Nephron (organoid): Measurements from ENCODE around the gene DNAH7.

Experiments
- H3K27ac Mint-ChIP-seq, 3 experiments: 2 replicates each; pipeline ENCODE4 v1.8.0; 2020; ENCODE audit warnings: mixed read lengths in 3 of 3, mild to moderate bottlenecking in 2 of 3, moderate library complexity in 1 of 3
- H3K27me3 Mint-ChIP-seq: 2 replicates; pipeline ENCODE4 v1.8.0; 2021; ENCODE audit warnings: low read depth, mild to moderate bottlenecking, moderate library complexity, mixed read lengths
- H3K36me3 Mint-ChIP-seq: 2 replicates; pipeline ENCODE4 v1.8.0; 2020; ENCODE audit warnings: low read depth, mixed read lengths
- H3K4me1 Mint-ChIP-seq: 2 replicates; pipeline ENCODE4 v1.8.0; 2020; ENCODE audit warnings: mixed read lengths
- H3K4me3 Mint-ChIP-seq, 3 experiments: 2 replicates each; pipeline ENCODE4 v1.8.0; 2020; ENCODE audit warnings: mild to moderate bottlenecking in 3 of 3, mixed read lengths in 3 of 3, moderate library complexity in 2 of 3
- H3K9me3 Mint-ChIP-seq: 2 replicates; pipeline ENCODE4 v1.8.0; 2020; ENCODE audit warnings: mixed read lengths
- TF ChIP-seq, protein P1 (sequence below), 3 experiments: fragments of 200-600 bp; sonication (generic); IDR thresholded peaks; one replicate each; pipeline ENCODE4 v1.5.0; 2021; ENCODE audit warnings: antibody characterized with exemption in 3 of 3; ENCODE audit not compliant: unreplicated experiment in 3 of 3

The DNAH7 gene

GRCh38 chr2:195735347-195735746 lies 333.3 kb downstream of the DNAH7 start:
- no peaks in the 10 kb centered on the region for H3K9me3 Mint-ChIP-seq
- H3K4me3 Mint-ChIP-seq: no peak overlapping the region
- TF ChIP-seq, protein P1, sequence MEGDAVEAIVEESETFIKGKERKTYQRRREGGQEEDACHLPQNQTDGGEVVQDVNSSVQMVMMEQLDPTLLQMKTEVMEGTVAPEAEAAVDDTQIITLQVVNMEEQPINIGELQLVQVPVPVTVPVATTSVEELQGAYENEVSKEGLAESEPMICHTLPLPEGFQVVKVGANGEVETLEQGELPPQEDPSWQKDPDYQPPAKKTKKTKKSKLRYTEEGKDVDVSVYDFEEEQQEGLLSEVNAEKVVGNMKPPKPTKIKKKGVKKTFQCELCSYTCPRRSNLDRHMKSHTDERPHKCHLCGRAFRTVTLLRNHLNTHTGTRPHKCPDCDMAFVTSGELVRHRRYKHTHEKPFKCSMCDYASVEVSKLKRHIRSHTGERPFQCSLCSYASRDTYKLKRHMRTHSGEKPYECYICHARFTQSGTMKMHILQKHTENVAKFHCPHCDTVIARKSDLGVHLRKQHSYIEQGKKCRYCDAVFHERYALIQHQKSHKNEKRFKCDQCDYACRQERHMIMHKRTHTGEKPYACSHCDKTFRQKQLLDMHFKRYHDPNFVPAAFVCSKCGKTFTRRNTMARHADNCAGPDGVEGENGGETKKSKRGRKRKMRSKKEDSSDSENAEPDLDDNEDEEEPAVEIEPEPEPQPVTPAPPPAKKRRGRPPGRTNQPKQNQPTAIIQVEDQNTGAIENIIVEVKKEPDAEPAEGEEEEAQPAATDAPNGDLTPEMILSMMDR (IDR thresholded peaks at IDR 0.05; ENCODE audit: unreplicated experiment in 3 of 3): no peak
- H3K36me3 Mint-ChIP-seq: peaks cover 56% of the 10 kb centered on the region
- peaks cover 19% of the 10 kb centered on the region for H3K4me1 Mint-ChIP-seq
- no peak overlapping the region for H3K27ac Mint-ChIP-seq
- no peaks in the 10 kb centered on the region for H3K27me3 Mint-ChIP-seq

- Mint-ChIP-seq H3K9me3 (no peaks in the 10 kb centered on the region), H3K27me3 (no peaks in the 10 kb centered on the region), H3K4me1 (peaks cover 19% of the 10 kb centered on the region), H3K27ac (peak overlapping the region in 1 of 3 experiments; percentile 36), H3K36me3 (peaks cover 56% of the 10 kb centered on the region), H3K4me3 (no peak overlapping the region)
- TF ChIP-seq, protein P1 (IDR thresholded peaks at IDR 0.05; ENCODE audit: unreplicated experiment in 3 of 3): no peak
These were observed 333.7 kb downstream of the DNAH7 start for GRCh38 chr2:195734931-195735330.

DNA sequence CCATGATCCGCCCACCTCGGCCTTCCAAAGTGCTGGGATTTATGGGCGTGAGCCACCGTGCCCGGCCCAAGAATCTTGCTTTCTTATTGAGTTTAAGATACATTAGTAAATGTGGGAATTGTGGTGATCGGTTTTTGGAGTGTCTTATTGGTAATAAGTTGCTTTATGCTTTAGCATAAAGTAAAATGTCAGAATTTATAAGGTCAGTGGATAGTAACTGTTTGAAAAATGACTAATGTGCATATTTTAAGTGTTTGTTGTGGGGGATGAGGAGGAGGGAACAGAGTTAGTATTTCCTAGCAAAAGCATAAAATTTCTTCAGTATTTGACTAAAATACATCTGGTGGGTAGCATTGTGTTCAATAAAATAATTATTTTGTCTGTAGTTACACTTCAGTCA lies 334.2 kb downstream of the DNAH7 start:
- no peaks in the 10 kb centered on the region for H3K9me3 Mint-ChIP-seq
- no peak overlapping the region for H3K4me3 Mint-ChIP-seq
- TF ChIP-seq, protein P1 (IDR thresholded peaks at IDR 0.05; ENCODE audit: unreplicated experiment in 3 of 3): no peak
- peak overlapping the region in 2 of 3 experiments; percentile 27 to 36 for H3K27ac Mint-ChIP-seq
- peaks cover 19% of the 10 kb centered on the region for H3K4me1 Mint-ChIP-seq
- peaks cover 56% of the 10 kb centered on the region for H3K36me3 Mint-ChIP-seq
- no peaks in the 10 kb centered on the region for H3K27me3 Mint-ChIP-seq

GRCh38 chr2:195733831-195734230 lies 334.8 kb downstream of the DNAH7 start:
- TF ChIP-seq, protein P1 (IDR thresholded peaks at IDR 0.05; ENCODE audit: unreplicated experiment in 3 of 3): no peak
- Mint-ChIP-seq H3K9me3 (no peaks in the 10 kb centered on the region), H3K27ac (no peak overlapping the region), H3K36me3 (peaks cover 58% of the 10 kb centered on the region), H3K4me1 (peaks cover 14% of the 10 kb centered on the region), H3K4me3 (no peak overlapping the region), H3K27me3 (no peaks in the 10 kb centered on the region)

GRCh38 chr2:195732574-195732973 lies 336.1 kb downstream of the DNAH7 start:
- H3K4me3 Mint-ChIP-seq: no peak overlapping the region
- H3K4me1 Mint-ChIP-seq: peaks cover 13% of the 10 kb centered on the region
- no peaks in the 10 kb centered on the region for H3K27me3 Mint-ChIP-seq
- no peaks in the 10 kb centered on the region for H3K9me3 Mint-ChIP-seq
- H3K36me3 Mint-ChIP-seq: peaks cover 54% of the 10 kb centered on the region
- TF ChIP-seq, protein P1 (IDR thresholded peaks at IDR 0.05; ENCODE audit: unreplicated experiment in 3 of 3): no peak
- peak overlapping the region; percentile 6 to 91 (median 23) for H3K27ac Mint-ChIP-seq

DNA sequence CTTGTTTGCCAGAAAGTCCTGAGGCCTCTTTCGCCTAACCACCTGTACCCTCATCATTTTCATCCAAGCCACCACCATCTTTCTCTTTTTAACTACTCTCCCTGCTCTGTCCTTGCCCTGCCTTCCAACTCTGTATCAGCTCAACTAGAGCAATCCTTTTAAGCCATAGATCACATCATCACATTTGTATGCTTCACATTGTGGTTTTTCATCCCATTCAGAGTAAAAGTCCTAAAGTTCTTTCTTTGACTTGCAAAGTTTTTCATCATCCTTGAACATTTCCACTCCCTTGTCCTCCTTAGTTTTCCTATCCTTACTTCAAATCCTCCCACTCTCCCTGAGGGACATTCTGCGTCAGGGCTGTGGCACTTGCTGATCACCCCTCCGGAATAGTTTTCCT lies 337.7 kb downstream of the DNAH7 start:
- Mint-ChIP-seq H3K9me3 (no peaks in the 10 kb centered on the region), H3K4me3 (peak overlapping the region in 1 of 3 experiments; percentile 12), H3K36me3 (peaks cover 53% of the 10 kb centered on the region), H3K4me1 (peaks cover 13% of the 10 kb centered on the region), H3K27me3 (no peaks in the 10 kb centered on the region), H3K27ac (peak overlapping the region; percentile 0 to 91 (median 36))
- TF ChIP-seq, protein P1 (IDR thresholded peaks at IDR 0.05; ENCODE audit: unreplicated experiment in 3 of 3): no peak
